Measurements from ENCODE around the gene TRMT10B.
"Not testable (repeated sequence)": the region's sequence is repeated elsewhere in the genome, so short reads cannot be mapped to it uniquely, and the experiment has no call there.

The TRMT10B gene

DNA sequence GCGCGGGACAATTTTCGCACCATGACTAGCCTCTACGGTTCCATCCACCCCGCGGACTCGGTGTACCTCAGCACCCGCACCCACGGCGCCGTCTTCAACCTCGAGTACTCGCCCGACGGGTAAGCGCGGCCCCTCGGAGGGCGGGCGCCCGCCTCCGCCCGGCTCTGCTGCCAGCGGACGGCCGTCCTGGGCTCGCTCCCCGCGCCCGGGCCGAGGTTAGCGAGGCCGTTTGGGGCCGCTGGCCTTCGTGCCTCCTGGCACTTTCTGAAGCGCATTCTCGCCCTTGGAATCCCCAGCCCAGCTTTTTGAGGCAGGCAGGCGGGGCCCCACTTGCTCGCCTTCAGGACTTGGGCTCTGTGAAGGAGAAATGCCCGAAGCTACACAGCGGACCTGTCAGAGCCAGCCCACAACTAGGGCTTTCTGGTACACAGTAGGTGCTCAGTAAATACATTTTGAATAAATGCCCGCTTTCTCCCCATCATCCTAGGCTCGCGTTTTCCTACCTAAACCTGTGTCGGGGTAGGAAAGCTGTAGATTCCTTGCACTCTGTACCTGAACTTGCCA is 47.8 kb downstream of the TRMT10B start:
- peak; percentile 55 to 86 (median 66) for DNase-seq

DNA sequence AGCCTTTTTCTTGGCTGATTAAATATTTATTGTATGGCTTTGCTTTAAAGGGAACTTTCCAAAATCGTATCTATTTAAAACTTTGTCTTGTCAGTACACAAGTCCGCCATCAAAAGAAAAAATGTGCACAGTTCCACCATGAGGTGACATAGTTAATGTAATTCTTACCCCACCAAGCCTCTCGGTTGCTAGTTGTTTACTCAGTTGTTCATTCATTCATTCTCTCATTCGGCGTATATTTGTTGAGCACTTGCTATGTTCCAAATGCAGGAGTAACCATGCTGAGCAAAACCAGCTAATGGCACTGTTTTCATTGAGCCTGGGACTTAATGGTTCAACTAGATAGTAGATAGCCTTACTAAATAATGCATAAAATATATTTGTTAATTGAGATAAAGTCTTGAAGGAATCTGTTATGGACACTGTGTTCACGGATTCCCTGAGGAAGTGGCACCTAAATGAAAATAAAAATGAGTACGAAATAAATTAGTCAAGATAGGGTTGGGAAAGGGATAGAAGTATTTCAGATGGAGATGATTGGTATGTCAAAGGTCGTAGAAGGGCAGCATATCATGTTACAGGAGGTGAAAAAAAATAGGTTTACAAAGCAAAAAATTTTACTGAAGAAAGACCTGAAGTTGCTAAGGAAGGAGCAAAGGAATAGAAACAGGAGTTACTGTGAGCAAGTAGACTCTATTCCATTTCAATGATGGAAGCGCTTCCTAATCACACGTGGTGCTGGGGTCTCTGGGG is 48.5 kb downstream of the TRMT10B start:
- no peak for DNase-seq

DNA sequence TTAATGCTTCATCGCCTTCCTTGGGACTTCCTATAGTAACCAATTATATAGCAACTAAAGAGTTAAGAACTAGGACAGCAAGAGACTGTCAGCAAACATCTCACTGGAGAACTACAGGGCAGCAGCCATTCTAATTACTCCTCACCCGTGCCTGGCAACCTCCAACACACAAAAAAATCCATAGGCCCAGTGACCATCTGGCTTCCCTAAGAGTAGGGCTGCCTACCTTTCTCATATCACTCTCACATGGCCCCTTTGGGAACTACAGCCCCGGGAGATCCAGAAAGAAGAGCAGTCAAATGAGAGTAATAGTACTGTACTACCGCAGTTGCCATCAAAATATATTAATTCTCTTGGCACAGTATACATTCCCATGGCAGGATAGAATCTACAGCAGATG is 52.7 kb downstream of the TRMT10B start:
- DNase-seq, result no peak

DNA sequence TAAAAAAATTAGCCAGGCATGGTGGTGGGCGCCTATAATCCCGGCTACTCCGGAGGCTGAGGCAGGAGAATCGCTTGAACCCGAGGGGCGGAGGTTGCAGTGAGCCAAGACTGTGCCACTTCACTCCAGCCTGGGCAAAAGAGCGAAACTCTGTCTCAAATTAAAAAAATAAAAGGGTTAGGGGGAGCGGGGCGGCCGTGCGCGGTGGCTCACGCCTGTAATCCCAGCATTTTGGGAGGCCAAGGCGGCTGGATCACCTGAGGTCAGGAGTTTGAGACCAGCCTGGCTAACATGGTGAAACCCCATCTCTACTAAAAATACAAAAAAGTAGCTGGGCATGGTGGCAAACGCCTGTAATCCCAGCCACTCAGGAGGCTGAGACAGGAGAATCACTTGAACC is 56.1 kb downstream of the TRMT10B start:
- not testable (repeated sequence) for DNase-seq

DNA sequence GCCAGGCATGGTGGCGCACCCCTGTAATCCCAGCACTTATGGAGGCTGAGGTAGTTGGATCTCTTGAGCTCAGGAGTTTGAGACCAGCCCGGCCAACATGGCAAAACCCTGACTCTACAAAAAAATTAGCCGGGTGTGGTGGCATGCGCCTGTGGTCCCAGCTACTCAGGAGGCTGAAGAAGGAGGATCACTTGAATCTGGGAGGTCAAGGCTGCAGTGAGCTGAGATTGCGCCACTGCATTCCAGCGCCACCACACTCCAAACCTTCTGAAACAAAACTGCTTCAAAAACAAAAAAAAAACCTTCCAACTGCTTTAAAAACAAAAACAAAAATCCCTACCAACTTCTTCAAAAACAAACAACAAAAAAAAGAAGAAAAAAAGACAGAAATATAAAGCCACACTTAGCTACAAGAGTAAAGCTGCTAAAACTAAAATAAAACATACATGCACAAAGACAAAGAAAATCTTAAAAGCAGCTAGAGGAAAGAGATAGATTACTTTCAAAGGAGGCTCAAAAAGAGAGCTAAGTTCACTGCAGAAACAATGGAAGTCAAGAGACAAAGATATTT is 58.4 kb downstream of the TRMT10B start:
- no peak for DNase-seq

DNA sequence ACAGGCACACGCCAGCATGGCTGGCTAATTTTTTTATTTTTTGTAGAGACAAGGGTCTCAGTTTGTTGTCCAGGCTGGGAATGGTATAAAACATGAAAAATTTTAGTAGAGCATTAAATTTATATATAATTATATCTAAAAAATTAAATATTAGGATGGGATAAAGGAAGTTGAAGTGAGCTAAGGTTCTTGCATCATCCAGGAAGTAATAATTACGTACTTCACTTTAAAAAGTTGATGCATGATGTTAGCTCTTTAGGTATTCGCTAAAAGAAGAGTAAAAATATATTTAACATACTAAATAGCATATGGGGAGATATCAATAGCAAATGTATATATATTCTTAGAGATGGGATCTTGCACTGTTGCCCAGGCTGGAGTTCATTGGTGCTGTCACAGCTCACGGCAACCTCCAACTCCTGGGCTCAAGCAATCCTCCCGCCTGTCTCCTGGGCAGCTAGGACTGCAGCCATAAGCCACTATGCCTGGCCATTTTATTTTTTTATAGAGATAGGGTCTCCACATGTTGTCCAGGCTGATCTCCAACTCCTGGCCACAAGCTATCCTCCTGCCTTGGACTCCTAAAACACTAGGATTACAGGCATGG is 59.3 kb downstream of the TRMT10B start:
- peak in 2 of 3 donors; percentile 38 to 51 for DNase-seq

DNA sequence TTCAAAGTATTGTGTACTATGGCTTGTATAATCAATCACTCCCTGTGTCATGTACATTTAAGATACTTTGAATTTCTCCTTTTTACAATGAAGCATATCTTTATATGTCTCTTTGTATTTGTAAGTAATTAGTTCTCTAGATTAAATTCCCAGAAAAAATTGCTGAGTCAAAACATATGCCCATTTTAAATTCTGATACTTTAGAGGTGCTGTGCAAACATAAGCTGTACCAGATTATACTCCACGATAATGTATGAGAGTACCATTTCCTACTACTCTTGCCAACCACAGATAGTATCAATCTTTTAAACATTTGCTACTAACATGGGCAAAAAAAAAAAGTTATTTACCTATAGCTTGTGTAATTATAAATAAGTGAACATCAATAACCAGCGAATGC is 65.2 kb downstream of the TRMT10B start:
- no peak for DNase-seq

DNA sequence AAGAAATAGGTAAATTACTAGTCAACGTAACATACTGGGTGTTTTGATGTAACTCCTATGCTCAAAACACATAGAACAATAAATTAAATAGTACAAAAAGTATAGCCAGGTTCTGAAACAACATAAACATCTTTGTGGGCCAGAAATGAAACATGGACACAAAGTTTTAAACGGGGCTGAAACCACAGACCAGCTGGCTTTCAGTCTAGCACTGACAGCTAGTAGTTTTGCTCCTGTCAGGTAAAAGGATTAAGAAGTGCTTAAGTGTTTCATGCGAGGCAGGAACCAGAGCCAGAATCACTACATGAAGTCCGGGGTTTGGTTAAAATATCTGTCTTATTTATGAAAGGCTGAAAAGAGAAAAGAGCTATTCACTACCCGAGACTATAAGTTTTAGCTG is 66.5 kb downstream of the TRMT10B start:
- DNase-seq, result no peak

DNA sequence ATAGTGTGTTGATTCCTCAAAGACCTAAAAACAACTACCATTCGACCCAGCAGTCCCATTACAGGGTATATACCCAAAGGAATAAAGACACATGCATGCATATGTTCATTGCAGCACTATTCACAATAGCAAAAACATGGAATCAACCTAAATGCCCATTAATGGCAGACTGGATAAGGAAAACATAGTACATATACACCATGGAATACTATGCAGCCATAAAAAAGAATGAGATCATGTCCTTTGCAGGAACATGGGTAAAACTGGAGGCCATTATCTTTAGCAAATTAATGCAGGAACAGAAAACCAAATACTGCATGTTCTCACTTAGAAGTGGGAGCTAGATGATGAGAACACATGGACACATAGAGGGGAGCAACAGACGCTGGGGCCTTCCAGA is 71.6 kb downstream of the TRMT10B start:
- not testable (repeated sequence) for DNase-seq

DNA sequence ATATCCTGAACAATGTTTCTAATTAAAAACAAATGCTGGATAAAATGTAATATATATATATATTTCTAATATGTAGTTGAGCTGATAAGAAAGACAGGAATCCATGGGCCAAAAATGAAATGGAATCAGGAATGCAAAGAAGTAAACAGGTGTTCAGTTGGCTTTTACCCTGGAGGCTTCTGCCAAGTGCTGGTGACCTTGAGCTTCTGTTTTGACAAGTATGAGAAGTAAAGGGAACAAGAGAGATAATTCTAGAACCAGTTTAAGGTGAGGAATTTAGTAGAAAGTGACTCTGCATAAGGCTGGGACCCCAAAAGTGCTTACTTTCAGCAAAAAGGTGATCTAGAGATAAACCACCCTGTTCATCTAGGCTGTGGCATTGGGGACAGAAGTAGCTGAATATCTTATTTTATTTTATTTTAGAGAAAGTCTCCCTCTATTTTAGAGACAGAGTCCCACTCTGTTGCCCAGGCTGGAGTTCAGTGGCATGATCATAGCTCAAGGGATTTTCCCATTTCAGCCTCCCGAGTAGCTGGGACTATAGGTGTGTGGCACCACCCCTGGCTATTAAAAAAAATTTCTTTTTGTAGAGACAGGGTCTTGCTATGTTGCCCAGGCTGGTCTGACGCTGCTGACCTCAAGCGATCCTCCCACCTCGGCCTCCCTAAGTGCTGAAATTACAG is 74.0 kb downstream of the TRMT10B start:
- no peak for DNase-seq

Data from suppressor macrophage treated with lipopolysaccharide for 1 hour (primary cell).